ENCODE measurements around the gene FGF1.

The FGF1 gene

GRCh38 chr5:142572006-142572405 is 113.9 kb downstream of the FGF1 start:
- no peak for DNase-seq (ENCODE audit: low read depth)

GRCh38 chr5:142571371-142571770 is 114.5 kb downstream of the FGF1 start:
- no peak for DNase-seq (ENCODE audit: low read depth)

DNA sequence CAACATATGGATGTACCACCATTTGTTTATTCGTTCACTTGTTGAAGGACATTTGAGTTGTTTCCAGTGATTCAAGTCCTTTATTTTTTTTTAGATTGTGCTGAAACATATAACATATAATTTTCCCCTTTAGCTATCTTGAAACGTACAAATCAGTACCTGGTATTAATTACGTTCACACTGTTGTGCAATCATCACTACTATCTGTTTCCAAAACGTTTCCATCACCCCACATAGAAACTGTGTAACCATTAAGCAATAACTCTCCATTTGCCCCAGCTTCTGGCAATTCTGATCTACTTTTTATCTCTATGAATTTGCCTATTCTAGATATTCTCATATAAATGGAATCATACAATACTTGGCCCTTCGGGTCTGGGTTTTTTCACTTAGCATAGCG is 116.0 kb downstream of the FGF1 start:
- DNase-seq (ENCODE audit: low read depth): no peak

DNA sequence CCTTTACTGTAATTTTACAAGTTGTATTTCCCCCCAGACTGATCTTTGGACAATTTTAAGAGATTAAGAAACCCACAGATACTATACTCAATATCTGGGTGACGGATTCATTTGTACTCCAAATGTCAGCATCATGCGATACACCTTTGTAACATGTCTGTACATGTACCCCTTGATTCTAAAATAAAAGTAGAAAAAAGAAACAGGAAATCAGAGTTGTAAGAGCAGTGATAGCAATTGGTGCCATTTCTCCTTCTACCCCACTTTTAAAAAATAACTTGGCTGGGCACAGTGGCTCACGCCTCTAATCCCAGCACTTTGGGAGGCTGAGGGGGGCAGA is 116.9 kb downstream of the FGF1 start:
- DNase-seq (ENCODE audit: low read depth): no peak

- no peak for DNase-seq (ENCODE audit: low read depth)
Observed at GRCh38 chr5:142568283-142568995, 117.5 kb downstream of the FGF1 start.

GRCh38 chr5:142561486-142562097 is 124.3 kb downstream of the FGF1 start:
- no peak for DNase-seq (ENCODE audit: low read depth)

- no peak for DNase-seq (ENCODE audit: low read depth)
Observed at GRCh38 chr5:142561029-142561428, 124.9 kb downstream of the FGF1 start.

GRCh38 chr5:142552107-142552506 is 133.8 kb downstream of the FGF1 start:
- no peak for DNase-seq (ENCODE audit: low read depth)

DNA sequence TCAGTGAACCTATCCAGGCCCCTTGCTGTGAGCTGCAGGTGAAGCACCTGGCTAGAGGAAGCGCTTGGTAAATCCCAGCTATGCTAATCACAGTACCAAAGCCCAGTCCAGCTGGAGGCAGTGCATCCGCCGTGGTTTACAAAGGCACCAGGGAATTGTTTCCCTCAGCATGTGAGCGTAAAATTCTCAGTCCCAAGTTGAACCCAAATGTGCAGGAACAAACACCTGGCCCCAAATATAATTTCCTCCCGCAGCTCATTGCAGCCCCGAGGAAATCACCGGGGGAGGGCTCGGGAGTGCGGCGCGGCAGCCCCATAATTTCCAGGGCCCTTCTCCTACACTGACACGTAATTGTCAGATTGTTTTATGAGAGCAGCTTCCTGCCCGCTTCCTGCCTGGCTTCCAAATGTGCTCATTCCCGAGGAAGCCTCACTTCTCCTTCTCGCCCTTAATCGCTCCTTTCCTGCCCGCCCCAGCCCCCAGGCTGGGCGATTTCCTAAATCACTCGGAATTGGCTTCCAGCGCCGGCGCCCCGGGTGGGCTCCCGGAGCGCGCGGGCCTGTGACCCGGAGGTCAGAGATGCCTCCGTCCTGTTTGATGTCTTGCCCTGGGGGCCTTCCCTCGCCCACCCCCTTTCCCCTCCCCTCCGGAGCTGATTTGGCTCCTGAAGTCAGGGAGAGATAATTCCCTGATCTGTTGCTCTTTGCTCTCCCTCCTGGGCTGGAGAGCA is 134.4 kb downstream of the FGF1 start:
- DNase-seq (ENCODE audit: low read depth): no peak

DNA sequence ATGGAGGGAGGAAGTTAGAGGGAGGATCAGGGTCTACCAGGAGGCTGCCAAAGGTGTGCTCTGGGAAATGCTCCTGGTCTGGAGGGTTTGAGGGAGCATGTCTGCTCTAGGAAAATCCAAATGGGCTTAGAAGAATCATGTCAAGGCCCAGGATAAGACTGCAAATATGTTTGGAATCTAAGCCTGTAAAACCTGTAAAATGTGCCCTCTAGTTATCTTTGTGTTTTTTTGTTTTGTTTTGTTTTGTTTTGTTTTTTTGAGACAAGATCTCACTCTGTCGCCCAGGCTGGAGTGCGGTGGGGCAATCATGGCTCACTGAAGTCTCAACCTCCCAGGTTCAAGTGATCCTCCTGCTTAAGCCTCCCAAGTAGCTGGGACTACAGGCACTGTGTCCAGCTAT is 135.4 kb downstream of the FGF1 start:
- DNase-seq (ENCODE audit: low read depth): no peak

DNA sequence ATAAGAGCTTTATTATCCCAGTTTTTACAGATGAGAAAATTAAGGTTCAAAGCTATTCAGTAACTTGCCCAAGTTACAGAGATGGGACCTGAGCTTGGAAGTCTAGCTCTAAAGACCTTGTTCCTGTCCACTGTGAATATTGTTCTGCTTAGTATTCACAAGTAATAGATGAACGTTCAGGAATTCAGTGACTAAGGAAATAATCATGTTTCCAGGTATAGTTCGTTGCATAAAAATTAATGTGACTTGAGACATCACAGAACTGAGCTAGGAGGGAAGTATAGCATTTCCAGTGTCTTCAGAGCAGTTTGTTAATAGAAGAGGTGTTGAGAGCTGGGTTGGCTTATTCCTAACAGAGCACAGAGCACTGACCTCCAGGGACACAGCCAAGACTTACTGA is 136.1 kb downstream of the FGF1 start:
- no peak for DNase-seq (ENCODE audit: low read depth)

DNA sequence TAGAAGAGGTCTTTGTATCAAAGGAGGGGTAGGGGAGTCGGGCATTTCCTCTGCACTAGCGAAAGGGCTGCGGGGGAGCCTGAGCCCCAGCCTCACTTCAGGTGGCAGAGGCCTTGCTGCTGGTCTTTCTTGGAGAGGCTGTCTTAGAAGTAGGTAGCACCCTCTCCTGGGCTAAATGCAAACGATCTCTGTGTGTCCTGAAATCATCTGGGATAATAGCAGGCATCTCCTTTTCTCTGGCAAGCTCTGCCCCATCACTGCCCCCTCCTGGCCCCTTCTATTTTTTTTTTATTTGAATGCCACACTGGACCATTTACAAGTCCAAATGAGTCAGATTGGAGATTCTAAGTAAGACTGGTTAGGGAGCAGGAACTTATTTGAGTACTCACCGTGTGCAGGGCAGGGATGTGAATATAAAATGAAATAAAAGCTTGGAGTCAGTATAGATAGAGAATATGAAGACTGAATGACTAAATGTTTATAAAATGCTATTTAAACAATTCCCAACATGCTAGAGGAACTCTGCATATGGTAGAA is 137.1 kb downstream of the FGF1 start:
- no peak for DNase-seq (ENCODE audit: low read depth)

GRCh38 chr5:142547445-142548380 is 138.2 kb downstream of the FGF1 start:
- DNase-seq (ENCODE audit: low read depth): no peak

DNA sequence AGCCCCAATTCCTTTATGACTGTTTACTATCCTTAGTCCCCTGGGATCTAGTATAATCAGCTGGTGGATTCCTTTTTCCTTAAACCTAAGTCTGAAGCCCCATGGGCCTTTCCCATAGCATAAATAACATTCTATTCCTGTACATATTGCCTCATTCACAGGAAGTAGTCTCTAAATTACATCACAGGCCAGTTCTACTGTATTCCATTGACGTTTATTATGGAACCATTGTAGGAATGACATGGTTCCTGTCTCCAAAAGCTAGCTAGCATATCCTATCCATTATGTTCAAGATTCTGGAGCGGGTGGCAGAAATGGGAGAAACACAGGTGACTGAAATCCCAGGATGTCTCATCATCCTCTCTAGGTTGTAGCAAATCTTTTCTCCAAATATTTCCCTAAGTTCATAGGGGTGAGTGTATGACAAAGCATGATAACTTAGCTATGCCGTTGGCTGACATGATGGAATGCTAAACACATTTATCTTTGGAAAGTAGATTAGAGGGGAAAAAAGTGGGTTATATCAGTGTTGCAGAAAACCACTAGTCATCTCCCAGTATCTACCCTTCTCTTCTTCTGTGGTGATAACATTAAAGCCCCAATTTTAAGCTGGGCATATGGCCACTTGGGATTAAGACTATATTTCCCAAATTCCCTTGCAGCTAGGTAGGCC is 140.1 kb downstream of the FGF1 start:
- DNase-seq (ENCODE audit: low read depth): no peak

- DNase-seq (ENCODE audit: low read depth): no peak
Observed at GRCh38 chr5:142544946-142545649, 140.8 kb downstream of the FGF1 start.

DNA sequence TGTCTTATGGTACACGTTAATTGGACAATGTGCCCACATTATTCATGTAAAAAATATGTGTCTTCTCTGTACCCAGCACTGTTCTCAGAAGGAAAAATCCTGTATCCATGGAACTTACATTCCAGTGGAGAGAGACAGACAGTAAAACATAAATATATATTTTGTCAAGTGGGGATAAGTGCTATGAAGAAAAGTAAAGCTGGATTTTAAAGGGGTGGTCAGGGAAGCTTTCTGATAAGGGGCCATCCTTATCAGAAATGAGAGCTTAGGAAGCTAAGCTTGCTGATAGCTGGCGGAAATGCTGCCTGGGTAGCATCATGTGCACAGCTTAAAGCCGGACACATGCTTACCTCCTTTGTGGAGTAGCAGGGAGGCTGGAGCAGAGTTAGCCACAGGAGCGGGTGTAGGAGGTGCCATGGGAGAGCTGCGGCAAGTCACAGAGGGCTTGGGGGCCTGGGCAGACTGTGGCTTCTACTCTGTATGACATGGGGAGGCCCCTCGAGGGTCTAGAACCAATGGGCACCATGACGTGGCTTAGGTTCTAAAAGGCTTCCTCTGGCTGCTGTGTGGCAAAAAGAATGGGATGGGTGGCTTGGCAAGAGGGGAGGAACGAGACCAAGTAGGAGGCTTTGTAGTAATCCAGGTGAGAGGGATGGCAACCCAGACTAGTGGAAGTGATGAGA is 141.7 kb downstream of the FGF1 start:
- no peak for DNase-seq (ENCODE audit: low read depth)

DNA sequence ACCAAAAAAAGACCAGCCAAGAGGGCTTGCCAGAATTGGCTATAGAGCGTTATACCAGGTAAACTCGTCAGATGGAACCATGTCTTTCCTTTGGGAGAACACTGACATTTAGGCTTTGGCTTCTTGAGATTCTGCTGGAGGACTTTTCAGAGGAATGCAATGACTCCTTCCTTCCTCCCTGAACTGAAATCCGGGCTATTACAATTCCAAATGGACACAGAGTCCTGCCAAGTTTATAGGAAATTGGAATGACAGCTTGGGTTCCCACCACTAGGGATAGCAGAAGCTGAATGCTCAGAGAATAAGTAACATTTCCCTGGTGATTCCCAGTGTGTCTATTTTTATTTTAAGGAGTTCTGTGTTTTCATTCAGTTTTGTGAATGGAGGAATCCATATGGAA is 143.0 kb downstream of the FGF1 start:
- DNase-seq (ENCODE audit: low read depth): no peak
